Measurements from ENCODE around the gene TBC1D23.

GRCh38 chr3:100319951-100320350 is 59.2 kb downstream of the TBC1D23 start:
- TF ChIP-seq CTCF (conservative IDR thresholded peaks at IDR 0.05; ENCODE audit: low read length) (no peak), EZH2phosphoT487 (IDR thresholded peaks at IDR 0.05; ENCODE audit: borderline replicate concordance) (no peak)
